ENCODE results near the gene SORCS2. TPM values are rescaled to one million over a fixed set of nuclear protein-coding genes. Genes with fewer than 3 reads are reported as not detected.

The SORCS2 gene
- total RNA-seq, 1 donor: 0.27 TPM

- no peak for DNase-seq (ENCODE audit: low read depth)
- no peak overlapping the region for H3K4me3 ChIP-seq (ENCODE audit: low read depth, low read length)
- TF ChIP-seq, protein P1, sequence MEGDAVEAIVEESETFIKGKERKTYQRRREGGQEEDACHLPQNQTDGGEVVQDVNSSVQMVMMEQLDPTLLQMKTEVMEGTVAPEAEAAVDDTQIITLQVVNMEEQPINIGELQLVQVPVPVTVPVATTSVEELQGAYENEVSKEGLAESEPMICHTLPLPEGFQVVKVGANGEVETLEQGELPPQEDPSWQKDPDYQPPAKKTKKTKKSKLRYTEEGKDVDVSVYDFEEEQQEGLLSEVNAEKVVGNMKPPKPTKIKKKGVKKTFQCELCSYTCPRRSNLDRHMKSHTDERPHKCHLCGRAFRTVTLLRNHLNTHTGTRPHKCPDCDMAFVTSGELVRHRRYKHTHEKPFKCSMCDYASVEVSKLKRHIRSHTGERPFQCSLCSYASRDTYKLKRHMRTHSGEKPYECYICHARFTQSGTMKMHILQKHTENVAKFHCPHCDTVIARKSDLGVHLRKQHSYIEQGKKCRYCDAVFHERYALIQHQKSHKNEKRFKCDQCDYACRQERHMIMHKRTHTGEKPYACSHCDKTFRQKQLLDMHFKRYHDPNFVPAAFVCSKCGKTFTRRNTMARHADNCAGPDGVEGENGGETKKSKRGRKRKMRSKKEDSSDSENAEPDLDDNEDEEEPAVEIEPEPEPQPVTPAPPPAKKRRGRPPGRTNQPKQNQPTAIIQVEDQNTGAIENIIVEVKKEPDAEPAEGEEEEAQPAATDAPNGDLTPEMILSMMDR (IDR thresholded peaks at IDR 0.05; ENCODE audit: insufficient read depth, low read length): no peak
These were observed 418.5 kb downstream of the SORCS2 start for GRCh38 chr4:7610841-7611240.

GRCh38 chr4:7612311-7612897 is 420.1 kb downstream of the SORCS2 start:
- H3K4me3 ChIP-seq (ENCODE audit: low read depth, low read length): no peak overlapping the region
- no peak for DNase-seq (ENCODE audit: low read depth)
- TF ChIP-seq, protein P1 (IDR thresholded peaks at IDR 0.05; ENCODE audit: insufficient read depth, low read length): no peak

- no peak for DNase-seq (ENCODE audit: low read depth)
- no peak overlapping the region for H3K4me3 ChIP-seq (ENCODE audit: low read depth, low read length)
- TF ChIP-seq, protein P1 (IDR thresholded peaks at IDR 0.05; ENCODE audit: insufficient read depth, low read length): no peak
These were observed 422.1 kb downstream of the SORCS2 start for GRCh38 chr4:7614350-7614949.

DNA sequence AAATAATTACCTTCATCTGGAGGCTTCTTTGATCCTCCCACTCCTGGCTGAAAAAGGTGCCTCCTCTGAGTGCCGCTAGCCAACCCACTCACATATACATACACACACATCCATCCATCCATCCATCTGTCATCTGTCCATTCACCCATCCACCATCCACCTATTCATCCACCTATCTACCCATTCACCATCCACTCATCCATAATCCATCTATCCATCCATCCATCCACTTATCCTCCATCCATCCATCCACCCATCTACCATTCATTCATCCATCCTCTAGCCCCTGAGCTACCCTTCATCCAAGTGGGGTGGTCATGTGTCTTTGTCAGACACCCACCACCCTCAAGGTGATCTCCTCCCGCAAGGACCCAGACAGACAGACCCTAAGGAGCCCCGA is 423.9 kb downstream of the SORCS2 start:
- TF ChIP-seq, protein P1 (IDR thresholded peaks at IDR 0.05; ENCODE audit: insufficient read depth, low read length): no peak
- no peak for DNase-seq (ENCODE audit: low read depth)
- no peak overlapping the region for H3K4me3 ChIP-seq (ENCODE audit: low read depth, low read length)

DNA sequence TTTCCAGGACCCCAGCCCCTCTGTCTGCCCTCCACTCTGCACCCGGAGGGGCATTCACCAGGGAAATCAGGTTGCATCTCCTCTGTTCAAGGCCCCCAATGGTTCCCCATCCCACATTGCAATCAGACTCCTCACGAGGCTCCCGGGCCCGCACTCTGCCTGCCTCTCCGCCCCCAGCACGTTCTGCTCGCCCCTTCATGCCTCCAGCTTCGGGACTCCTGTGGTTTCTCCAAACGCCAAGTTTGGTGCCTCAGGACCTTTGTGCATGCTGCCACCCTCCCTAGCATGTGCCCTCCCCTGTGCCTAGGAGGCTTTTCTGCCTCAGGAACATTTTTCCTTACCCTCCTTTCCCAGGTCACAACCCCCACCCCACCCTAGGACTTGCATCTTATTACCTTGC is 426.0 kb downstream of the SORCS2 start:
- TF ChIP-seq, protein P1 (IDR thresholded peaks at IDR 0.05; ENCODE audit: insufficient read depth, low read length): no peak
- no peak overlapping the region for H3K4me3 ChIP-seq (ENCODE audit: low read depth, low read length)
- no peak for DNase-seq (ENCODE audit: low read depth)

GRCh38 chr4:7620086-7620813 is 427.9 kb downstream of the SORCS2 start:
- TF ChIP-seq, protein P1 (IDR thresholded peaks at IDR 0.05; ENCODE audit: insufficient read depth, low read length): no peak
- DNase-seq (ENCODE audit: low read depth): no peak

More at GRCh38 chr4:7620086-7620813, 427.9 kb downstream of the SORCS2 start:
- no peak overlapping the region for H3K4me3 ChIP-seq (ENCODE audit: low read depth, low read length)
